Astrocyte of the spinal cord (primary cell): ENCODE measurements around the gene ARHGAP40.

Source experiments
- DNase-seq: peaks from one replicate; pipeline ENCODE4 v3.0.0; 2011; ENCODE audit warnings: low read depth, low spot score
- H3K4me3 ChIP-seq: 2 replicates; pipeline ENCODE4 v1.5.1; 2011; ENCODE audit warnings: low read depth, mild to moderate bottlenecking, low read length, moderate library complexity
- CTCF ChIP-seq: IDR thresholded peaks from 2 replicates; pipeline ENCODE4 v1.5.1; 2012; ENCODE audit warnings: low read depth, mild to moderate bottlenecking, low read length, inconsistent platforms
- in situ Hi-C: cut with HindIII; loops from 2 replicates; pipeline ENCODE4 v1.10.0; 2017; ENCODE audit warnings: low sequenced_read_pairs

ARHGAP40 gene

DNA sequence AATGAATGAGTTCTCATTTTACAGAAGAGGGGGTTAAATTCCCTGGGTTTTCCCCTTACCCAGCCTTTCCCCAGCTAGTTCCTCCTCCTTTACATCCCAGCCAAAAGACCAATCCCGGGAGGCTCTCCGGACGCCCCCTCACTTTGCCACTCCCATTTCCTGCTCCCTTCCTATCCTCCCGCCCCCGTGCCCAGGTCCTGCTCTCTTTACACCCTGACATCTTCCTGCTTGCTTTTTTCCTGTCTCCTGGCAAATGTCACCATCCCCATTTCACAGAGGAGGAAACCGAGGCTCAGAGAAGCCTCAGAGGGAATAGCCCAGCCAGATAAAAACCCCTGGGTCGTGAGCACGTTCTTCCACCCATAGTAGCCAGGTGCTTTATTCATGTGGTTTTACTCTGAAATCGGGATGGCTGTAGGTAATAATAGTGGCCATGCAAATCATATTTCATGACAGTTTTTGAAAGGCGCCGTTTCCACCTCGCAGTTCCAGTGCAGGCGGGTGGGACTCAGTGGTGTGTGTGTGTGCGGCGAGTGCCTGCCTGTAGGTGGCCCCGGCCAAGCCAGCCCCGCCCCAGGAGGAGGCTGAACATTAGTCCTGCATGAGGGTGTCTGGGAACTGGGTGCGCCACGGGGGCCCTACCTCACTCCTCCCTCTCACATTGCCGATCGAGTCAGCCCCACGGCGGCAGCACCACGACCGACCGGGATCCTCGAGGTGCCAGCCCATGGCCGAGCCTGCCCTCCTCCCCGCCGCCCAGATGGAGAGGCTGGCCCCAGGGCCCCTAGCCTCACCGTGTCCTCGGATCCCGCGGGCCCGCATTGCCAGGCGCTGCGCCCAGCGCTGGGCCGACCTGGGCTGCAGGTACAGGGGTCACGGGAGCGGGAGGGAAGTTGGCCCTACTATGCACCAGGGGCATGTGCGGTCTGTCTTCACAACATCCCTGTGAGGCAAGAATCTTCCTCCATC is at the start of gene ARHGAP40:
Gene ARHGAP40, plus strand, starts transcription at position 594 of the 969 bp plus-strand sequence.
- peak within 1 kb of the TSS; percentile 16 for H3K4me3 ChIP-seq
- no peak for DNase-seq
- in situ Hi-C loops = no loop called here
- TF ChIP-seq CTCF = peak; percentile 33

DNA sequence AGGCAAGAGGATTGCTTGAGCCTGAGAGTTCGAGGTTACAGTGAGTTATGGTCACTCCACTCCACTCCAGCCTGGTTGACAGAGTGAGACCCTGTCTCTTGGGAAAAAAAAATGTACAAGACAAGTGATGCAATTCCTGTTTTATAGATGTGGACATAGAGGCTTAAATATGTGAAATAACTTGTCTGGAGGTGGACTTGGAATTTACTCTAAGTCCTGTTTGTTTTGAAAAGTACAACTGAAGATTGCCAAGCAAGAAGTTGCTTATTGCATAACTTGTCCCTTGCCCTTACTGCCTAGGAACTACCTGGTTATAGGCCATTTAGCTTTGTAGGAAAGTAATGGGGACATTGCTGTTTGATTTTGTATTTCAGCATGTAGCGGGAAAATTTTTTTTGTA is 46.6 kb upstream of the ARHGAP40 start:
- DNase-seq = no peak
- no peak for TF ChIP-seq CTCF
- in situ Hi-C loops = no loop called here
- no peak overlapping the region for H3K4me3 ChIP-seq

DNA sequence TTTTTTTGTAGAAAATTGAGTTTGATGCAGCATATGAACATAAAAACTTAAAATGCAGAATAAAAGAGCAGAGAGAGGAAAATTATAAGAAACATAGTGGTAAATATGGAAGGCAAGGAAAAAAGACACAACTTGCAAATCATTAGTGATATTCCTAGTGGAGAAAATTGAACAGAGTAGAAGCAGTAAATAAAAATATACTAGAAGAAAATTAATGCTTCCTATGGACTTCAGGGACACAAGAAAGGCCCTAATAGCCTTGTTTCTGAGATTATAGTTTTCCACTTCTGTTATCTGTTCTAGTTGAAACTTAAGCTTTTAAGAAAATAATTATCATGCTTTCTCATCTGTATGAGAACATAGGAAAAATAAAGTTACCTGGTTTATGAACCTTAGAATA is 46.2 kb upstream of the ARHGAP40 start:
- no peak for DNase-seq
- no peak overlapping the region for H3K4me3 ChIP-seq
- TF ChIP-seq CTCF = no peak
- in situ Hi-C loops = no loop called here

GRCh38 chr20:38557174-38557573 is 44.4 kb upstream of the ARHGAP40 start:
- no peak for DNase-seq
- no peak overlapping the region for H3K4me3 ChIP-seq
- no peak for TF ChIP-seq CTCF
- in situ Hi-C loops = no loop called here

DNA sequence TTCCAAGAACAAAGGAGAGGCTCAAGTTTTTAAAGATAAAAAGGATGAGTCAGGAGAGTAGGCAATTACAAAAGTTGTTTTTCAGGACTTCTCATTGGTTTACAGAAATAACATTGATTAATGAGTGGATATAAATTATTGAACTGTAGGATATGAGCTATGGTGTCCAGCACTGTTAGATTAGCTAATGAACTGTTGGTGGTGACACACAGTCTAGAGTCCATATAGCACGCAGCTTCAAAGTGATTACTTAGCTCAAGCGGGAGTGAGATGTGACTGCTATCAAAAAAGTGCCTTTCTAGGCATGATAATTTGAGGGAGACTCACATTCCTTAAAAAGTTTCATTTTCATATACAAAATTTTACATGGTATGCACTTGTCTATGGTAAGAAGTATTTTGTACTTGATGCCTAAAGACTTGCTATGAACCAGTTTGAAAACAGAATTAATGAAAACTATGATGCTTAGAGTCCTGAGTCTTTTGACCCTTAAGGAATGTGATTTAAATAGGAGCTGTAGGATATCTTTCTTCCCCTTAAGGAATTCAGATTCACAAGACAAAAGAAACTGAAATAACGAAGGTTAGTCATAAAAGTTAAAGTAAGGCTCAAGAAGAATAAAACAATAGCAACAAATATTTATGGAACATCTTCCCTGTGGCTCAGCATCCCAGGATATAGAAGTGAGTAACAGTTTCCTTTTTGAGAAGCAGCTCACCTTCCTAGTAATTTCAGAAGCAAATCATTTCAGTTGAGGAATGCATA is 42.8 kb upstream of the ARHGAP40 start:
- no peak overlapping the region for H3K4me3 ChIP-seq
- DNase-seq = no peak
- no peak for TF ChIP-seq CTCF
- in situ Hi-C loops = no loop called here

- in situ Hi-C loops = no loop called here
- TF ChIP-seq CTCF = no peak
- DNase-seq = no peak
Observed at GRCh38 chr20:38559764-38560163, 41.8 kb upstream of the ARHGAP40 start.

More at GRCh38 chr20:38559764-38560163, 41.8 kb upstream of the ARHGAP40 start:
- H3K4me3 ChIP-seq = no peak overlapping the region
